GM21723 (cell line): ENCODE results near the gene CDYL2.
"Not testable (repeated sequence)": the region's sequence is repeated elsewhere in the genome, so short reads cannot be mapped to it uniquely, and the experiment has no call there.

Experiments
- ATAC-seq: cut with Tn5 transposase; IDR thresholded peaks from one replicate; pipeline ENCODE4 v1.9.1; 2021; ENCODE audit warnings: mild to moderate bottlenecking, moderate library complexity; ENCODE audit not compliant: unreplicated experiment

CDYL2 gene

GRCh38 chr16:80674884-80675283 is 129.5 kb downstream of the CDYL2 start:
- no peak for ATAC-seq

- no peak for ATAC-seq
Observed at GRCh38 chr16:80672379-80672778, 132.0 kb downstream of the CDYL2 start.

- ATAC-seq = peak; percentile 55
Observed at GRCh38 chr16:80671281-80671849, 133.0 kb downstream of the CDYL2 start.

DNA sequence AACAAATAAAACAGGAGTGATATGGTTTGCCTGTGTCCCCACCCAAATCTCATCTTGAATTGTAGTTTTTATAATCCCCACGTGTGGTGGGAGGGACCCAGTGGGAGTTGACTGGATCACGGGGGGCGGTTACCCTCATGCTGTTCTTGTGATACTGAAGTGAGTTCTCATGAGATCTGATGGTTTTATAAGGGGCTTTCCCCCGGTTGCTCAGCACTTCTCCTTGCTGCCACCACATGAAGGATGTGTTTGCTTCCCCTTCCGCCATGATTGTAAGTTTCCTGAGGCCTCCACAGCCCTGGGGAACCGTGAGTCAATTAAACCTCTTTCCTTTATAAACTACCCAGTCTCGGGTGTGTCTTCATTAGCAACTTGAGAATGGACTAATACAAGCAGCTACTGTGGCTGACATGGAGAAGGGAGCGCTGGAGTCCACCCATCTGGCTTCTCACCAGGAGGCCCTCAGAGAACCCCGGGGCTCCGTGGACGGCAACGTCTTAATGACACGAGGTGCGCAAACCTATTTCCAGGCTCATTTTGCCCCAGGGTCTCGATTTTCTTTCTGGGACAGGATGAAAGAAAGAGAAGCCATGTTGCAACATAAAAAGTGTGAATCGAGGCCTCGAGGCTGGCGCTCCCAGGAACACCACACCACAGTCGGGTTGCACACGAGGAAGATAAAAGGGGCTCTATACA is 134.1 kb downstream of the CDYL2 start:
- ATAC-seq = no peak

DNA sequence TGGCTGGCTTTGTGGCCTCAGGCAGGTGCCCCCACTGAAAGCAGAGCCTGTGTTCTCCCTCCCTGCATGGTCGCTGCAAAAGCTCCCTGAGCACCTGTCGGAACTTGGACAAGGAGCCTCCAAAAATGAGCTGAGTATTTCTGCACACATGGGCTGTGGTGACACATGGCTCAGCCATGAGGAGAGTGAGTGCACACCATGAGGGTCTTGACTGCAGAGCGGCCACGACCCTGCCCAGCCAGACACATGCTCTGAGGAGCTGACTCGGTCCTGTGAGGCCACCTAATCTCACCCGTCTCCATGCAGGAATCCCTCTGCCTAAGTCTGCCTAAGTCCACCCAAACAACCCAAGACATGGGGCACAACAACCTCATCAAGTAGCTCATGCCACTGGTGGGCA is 134.7 kb downstream of the CDYL2 start:
- ATAC-seq = no peak

DNA sequence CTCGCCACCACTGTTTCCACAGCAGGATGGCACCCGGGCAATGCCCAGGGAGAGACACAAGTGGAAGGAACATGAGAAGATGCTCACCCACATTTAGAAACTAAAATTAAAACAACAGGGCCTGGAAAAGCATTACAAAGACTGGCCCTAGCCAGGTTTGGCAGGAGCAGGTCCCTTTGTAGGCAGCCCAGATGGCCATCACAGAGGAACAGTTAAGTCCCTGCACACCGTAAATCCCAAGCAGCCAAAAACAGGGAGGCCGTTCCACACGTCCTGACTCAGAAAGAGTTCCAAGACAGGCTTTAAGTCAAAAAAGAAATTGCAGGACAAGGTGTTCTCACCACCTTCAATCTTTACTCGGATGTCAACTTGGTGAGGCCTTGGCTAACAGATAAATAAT is 136.5 kb downstream of the CDYL2 start:
- ATAC-seq = no peak

DNA sequence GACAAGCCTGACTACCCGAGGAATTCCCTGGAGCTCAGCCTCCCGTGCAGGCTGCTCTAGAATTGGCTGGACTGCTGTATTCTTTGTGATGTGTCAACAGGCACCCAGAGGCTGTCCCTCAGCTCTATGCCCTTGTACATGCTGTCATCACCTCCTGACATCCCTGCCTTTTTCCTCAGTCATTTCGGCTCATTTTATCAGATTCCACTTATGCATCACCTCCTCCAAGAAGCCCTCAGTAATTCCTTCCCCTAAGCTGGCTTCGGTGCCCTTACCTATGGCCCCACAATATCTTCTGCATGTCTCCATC is 137.2 kb downstream of the CDYL2 start:
- ATAC-seq = no peak

GRCh38 chr16:80666378-80667250 is 137.8 kb downstream of the CDYL2 start:
- ATAC-seq = no peak

- no peak for ATAC-seq
Observed at GRCh38 chr16:80665356-80665755, 139.0 kb downstream of the CDYL2 start.

GRCh38 chr16:80664786-80665185 is 139.6 kb downstream of the CDYL2 start:
- no peak for ATAC-seq

GRCh38 chr16:80664226-80664625 is 140.2 kb downstream of the CDYL2 start:
- ATAC-seq = no peak

DNA sequence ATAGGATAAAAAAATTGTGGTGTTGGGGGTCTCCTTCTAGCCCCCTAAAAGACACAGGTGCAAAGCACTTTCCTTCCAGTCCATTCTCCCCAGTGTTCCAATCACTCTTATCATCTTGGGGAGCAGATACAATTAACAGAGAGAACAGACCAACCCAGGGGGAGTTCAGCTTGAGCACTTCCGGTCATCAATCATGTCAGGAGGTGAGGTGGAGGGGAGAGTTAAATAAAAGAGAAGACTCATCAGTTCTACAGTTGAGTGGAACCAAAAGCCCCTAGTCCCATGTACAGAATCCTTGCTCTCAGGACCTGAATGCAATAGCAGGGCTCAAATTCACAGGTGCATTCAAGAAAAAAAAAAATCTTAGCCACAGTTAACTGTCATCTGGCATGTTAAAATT is 141.3 kb downstream of the CDYL2 start:
- ATAC-seq = no peak

- no peak for ATAC-seq
Observed at GRCh38 chr16:80659865-80660264, 144.5 kb downstream of the CDYL2 start.

DNA sequence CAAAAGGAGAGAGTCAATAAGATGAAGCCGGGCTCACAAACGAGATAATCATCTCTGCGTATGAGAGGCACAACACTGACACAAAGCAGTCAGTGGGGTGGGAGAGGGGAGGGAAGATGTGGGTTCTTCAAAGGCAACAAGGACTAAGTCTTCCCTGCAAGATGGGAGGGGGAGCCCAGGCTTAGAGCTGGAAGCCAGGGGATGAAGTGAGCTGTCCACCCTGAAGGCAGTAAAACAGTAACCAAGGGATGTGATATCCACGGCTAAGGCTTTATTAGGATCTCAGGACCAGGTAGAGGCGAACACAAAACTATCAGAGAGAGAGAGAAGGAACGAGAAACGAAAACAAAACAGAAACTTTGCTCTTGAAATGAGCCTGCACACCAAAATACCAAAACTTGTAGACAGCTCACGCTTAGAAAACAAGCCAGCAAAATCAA is 147.7 kb downstream of the CDYL2 start:
- peak; percentile 99 for ATAC-seq

- ATAC-seq = no peak
Observed at GRCh38 chr16:80656161-80656560, 148.2 kb downstream of the CDYL2 start.

DNA sequence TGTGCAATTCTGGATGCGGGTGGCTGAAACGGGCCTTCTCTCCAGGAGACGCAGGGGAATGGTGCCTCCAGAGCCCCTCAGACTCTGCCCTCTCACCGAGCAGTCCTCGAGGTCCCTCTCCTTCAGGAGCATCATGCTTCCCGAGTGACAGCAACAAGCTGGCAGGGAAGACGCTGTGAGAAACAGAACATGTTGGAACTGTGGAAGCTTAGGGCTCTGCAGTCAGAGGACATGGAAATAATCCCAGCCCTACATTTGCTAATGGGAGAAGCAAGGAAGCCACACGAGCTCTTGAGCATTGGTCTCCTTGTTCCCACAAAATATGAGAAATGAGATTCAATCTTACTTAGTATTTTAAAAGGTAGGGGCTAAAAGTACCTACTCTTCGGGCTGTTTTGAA is 148.6 kb downstream of the CDYL2 start:
- no peak for ATAC-seq

DNA sequence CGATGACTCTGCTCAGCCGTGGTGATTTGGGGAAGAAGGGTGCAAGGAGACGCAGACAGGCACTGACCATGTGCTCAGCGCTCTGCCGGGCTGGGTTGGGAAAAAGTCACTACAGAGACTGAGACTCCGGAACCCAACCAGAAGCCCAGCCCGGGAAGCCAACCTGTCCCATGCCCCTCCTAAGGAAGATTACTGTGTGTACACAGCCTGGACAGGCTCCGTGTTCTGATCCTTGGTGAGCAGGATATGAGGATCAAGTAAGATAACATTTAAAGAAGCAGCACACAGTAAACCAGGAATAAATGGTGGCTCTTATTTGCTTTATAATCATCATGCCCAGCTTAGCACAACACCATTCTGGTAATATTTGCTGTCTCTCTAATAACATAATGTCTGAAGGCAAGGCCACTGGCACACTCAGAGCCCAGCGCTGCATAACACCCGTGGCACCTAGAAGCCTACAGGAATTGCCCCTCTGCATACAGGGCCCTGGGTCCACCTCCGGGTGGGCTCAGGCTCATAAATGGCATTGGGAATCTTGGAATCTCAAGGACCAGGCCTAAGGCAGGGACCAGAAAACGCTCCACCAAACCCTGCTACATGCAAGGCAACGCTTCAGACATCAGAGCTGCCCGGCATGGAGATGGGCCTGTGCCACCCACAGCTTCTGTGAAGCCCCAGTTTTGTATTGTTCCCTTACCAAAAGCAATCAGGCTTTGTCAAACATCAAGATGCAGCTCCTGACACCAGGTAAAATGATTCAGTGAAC is 150.1 kb downstream of the CDYL2 start:
- no peak for ATAC-seq

GRCh38 chr16:80652441-80652840 is 152.0 kb downstream of the CDYL2 start:
- ATAC-seq = no peak

GRCh38 chr16:80650281-80650680 is 154.1 kb downstream of the CDYL2 start:
- ATAC-seq = not testable (repeated sequence)

DNA sequence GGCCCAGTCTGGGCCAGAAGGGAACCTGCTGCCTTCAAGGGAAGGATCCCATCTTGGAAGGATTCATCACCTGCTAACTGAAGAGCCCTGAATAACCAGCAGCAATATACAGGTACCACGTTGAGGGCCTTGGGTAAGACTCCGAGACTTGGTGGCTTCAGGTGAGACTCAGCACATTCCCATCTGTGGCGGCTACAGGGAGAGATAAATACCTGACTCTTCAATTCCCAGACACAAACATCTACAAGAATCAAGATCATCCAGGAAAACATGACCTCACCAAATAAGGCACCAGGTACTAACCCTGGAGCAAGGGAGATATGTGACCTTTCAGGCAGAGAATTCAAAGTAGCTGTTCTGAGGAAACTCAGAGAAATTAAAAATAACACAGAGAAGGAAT is 164.1 kb downstream of the CDYL2 start:
- ATAC-seq = no peak

DNA sequence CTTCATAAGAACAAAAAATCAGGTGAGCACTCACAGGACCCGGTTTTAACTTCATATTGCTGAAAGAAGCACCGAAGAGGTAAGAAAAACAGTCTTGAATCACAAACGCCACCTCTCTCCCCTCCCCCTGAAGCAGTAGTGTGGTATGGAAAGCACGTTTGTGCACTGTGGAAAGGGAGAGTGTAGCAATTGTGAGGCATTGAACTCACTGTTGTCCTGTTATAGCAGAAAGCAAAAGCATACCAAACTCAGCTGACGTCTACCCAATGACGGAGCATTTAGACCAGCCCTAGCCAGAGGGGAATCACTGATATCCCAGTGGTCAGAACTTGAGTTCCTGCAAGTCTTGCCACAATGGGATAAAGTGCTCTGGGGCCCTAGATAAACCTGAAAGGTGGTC is 164.8 kb downstream of the CDYL2 start:
- ATAC-seq = no peak
